IMR-90 (cell line): ENCODE data around the gene OAF. TPM values are rescaled to one million over a fixed set of nuclear protein-coding genes. Genes with fewer than 3 reads are reported as not detected.

Experiments used
- ATAC-seq: fragments of 200-7000 bp; cut with Tn5 transposase; 2 replicates; pipeline ENCODE4 v1.9.1; 2020; ENCODE audit warnings: low read depth, mild to moderate bottlenecking, moderate library complexity
- BruUV-seq: library from RNA; stranded (reverse); fragments of 400-500 nt; replicated peaks from 2 replicates; lab custom pipeline; 2021; lab: Mats Ljungman, UMichigan
- CTCF ChIA-PET: fragments of 300-600 bp; formaldehyde crosslinking; extraction: SDS; loops from one replicate; lab custom pipeline; 2021; ENCODE audit warnings: antibody characterized with exemption; lab: Yijun Ruan, JAX
- POLR2A ChIA-PET: fragments of 300-600 bp; sonication (Branson Sonifier 250); formaldehyde crosslinking; loops from one replicate; lab custom pipeline; 2022; ENCODE audit warnings: antibody characterized with exemption; ENCODE audit not compliant: unreplicated experiment; lab: Charles Lee
- DNase-seq: peaks from one replicate; pipeline ENCODE4 v3.0.0; 2013
- H2AFZ ChIP-seq: replicated peaks from 2 replicates; pipeline ENCODE3; 2013; ENCODE audit warnings: low read length, mild to moderate bottlenecking; ENCODE audit not compliant: poor library complexity
- H2AK5ac ChIP-seq: 2 replicates; pipeline ENCODE4 v1.6.1; 2013; ENCODE audit warnings: low read depth, low read length, inconsistent platforms
- H2AK9ac ChIP-seq: replicated peaks from 2 replicates; pipeline ENCODE3; 2013; ENCODE audit warnings: mild to moderate bottlenecking, low read depth, low read length, moderate library complexity; ENCODE audit not compliant: poor library complexity
- H2BK120ac ChIP-seq: 2 replicates; pipeline ENCODE4 v1.6.1; 2013; ENCODE audit warnings: low read depth, low read length, inconsistent platforms
- H2BK15ac ChIP-seq: 3 replicates; pipeline ENCODE4 v1.6.1; 2013; ENCODE audit warnings: low read depth, low read length, inconsistent platforms
- H2BK20ac ChIP-seq: 2 replicates; pipeline ENCODE4 v1.6.1; 2013; ENCODE audit warnings: low read depth, mild to moderate bottlenecking, inconsistent platforms, low read length, moderate library complexity
- H2BK5ac ChIP-seq: 2 replicates; pipeline ENCODE4 v1.6.1; 2013; ENCODE audit warnings: mild to moderate bottlenecking, low read depth, low read length, inconsistent platforms; ENCODE audit not compliant: poor library complexity, severe bottlenecking
- H3K14ac ChIP-seq: replicated peaks from 2 replicates; pipeline ENCODE4 v1.6.1; 2013; ENCODE audit warnings: low read depth, low read length, inconsistent platforms
- H3K18ac ChIP-seq: 2 replicates; pipeline ENCODE4 v1.6.1; 2013; ENCODE audit warnings: low read depth, low read length, control low read depth
- H3K23ac ChIP-seq: 2 replicates; pipeline ENCODE4 v1.6.1; 2013; ENCODE audit warnings: low read depth, low read length, inconsistent platforms
- H3K27ac ChIP-seq: 2 replicates; pipeline ENCODE4 v1.5.1; 2013; ENCODE audit warnings: mild to moderate bottlenecking, control low read depth, low read length; ENCODE audit not compliant: insufficient read depth
- H3K27me3 ChIP-seq: 2 replicates; pipeline ENCODE4 v1.6.1; 2013; ENCODE audit warnings: low read length; ENCODE audit not compliant: control insufficient read depth, insufficient read depth
- H3K36me3 ChIP-seq: 2 replicates; pipeline ENCODE4 v1.6.1; 2013; ENCODE audit warnings: low read length, mixed read lengths; ENCODE audit not compliant: control insufficient read depth, insufficient read depth
- H3K4ac ChIP-seq: 2 replicates; pipeline ENCODE4 v1.6.1; 2013; ENCODE audit warnings: low read depth, low read length, inconsistent platforms
- H3K4me1 ChIP-seq: 2 replicates; pipeline ENCODE4 v1.6.1; 2013; ENCODE audit warnings: low read length, mixed read lengths; ENCODE audit not compliant: control insufficient read depth, insufficient read depth
- H3K4me2 ChIP-seq: 2 replicates; pipeline ENCODE4 v1.6.1; 2013; ENCODE audit warnings: low read depth, mild to moderate bottlenecking, control low read depth, low read length, moderate library complexity
- H3K4me3 ChIP-seq: 2 replicates; pipeline ENCODE4 v1.5.1; 2013; ENCODE audit warnings: low read depth, mild to moderate bottlenecking, control low read depth, low read length, moderate library complexity; ENCODE audit not compliant: insufficient read depth
- H3K56ac ChIP-seq: 2 replicates; pipeline ENCODE4 v1.6.1; 2013; ENCODE audit warnings: low read length, inconsistent platforms; ENCODE audit not compliant: insufficient read depth; ENCODE audit errors: extremely low read depth
- H3K79me1 ChIP-seq, 2 experiments: 2 replicates each; pipeline ENCODE4 v1.6.1; 2013; ENCODE audit warnings: low read length in 2 of 2, inconsistent platforms in 1 of 2, low read depth in 1 of 2
- H3K9ac ChIP-seq: 2 replicates; pipeline ENCODE4 v1.6.1; 2013; ENCODE audit warnings: low read depth, low read length, control low read depth
- H3K9me1 ChIP-seq: 2 replicates; pipeline ENCODE4 v1.6.1; 2013; ENCODE audit warnings: low read length, inconsistent platforms; ENCODE audit not compliant: insufficient read depth
- H3K9me3 ChIP-seq: 2 replicates; pipeline ENCODE4 v1.6.1; 2013; ENCODE audit warnings: low read length; ENCODE audit not compliant: control insufficient read depth, insufficient read depth
- H4K20me1 ChIP-seq: 2 replicates; pipeline ENCODE4 v1.6.1; 2013; ENCODE audit warnings: low read length, inconsistent platforms; ENCODE audit not compliant: insufficient read depth
- H4K5ac ChIP-seq: 2 replicates; pipeline ENCODE4 v1.6.1; 2013; ENCODE audit warnings: mild to moderate bottlenecking, low read depth, low read length, control low read depth
- H4K8ac ChIP-seq, 2 experiments: 2 replicates each; pipeline ENCODE4 v1.6.1; 2013; ENCODE audit warnings: low read depth in 2 of 2, low read length in 2 of 2, control low read depth in 1 of 2, inconsistent platforms in 1 of 2
- H4K91ac ChIP-seq: 2 replicates; pipeline ENCODE4 v1.6.1; 2013; ENCODE audit warnings: low read depth, low read length, inconsistent platforms; ENCODE audit not compliant: insufficient read depth
- POLR2A ChIP-seq: IDR thresholded peaks from 2 replicates; pipeline ENCODE4 v1.6.1; 2012; ENCODE audit warnings: mild to moderate bottlenecking, low read depth, low read length
- WGBS, 2 experiments: methylation state at CpG; one replicate each; pipeline versions ENCODE4 v1.1.5 to v1.1.7; 2013; ENCODE audit warnings: missing lambda C conversion rate in 2 of 2; ENCODE audit not compliant: insufficient read length in 1 of 2; ENCODE audit errors: extremely low coverage in 2 of 2; 5-methylcytosine and 5-hydroxymethylcytosine counted together
- dilution Hi-C: fragments of 300-500 bp; cut with HindIII; formaldehyde crosslinking; loops from one replicate; pipeline ENCODE4 v1.14.3; 2018; ENCODE audit warnings: low sequenced_read_pairs; ENCODE audit not compliant: unreplicated experiment
- in situ Hi-C: fragments of 300-500 bp; cut with MboI; formaldehyde crosslinking; loops from 3 replicates; pipeline ENCODE4 v1.14.3; 2019; ENCODE audit warnings: low sequenced_read_pairs, inconsistent platforms, mixed read lengths
- intact Hi-C: fragments of 100-400 bp; cut with micrococcal nuclease; formaldehyde crosslinking; loops from 2 replicates; pipeline ENCODE4 v1.10.0; 2022
- polyA plus RNA-seq, 3 experiments: library from polyadenylated mRNA; depleted of rRNA; stranded (reverse); fragments of >200 nt; gene quantifications; 2 replicates each; pipeline ENCODE4 v1.2.3, GENCODE V29; 2012; ENCODE audit warnings: low replicate concordance in 1 of 3
- total RNA-seq: library from RNA; depleted of rRNA; stranded (reverse); fragments of >200 nt; gene quantifications from 2 replicates; pipeline ENCODE4 v1.2.3, GENCODE V29; 2012
- TF ChIP-seq, protein P1 (sequence below): fragments of 150-350 bp; IDR thresholded peaks from 2 replicates; pipeline ENCODE4 v1.6.1; 2017; ENCODE audit warnings: mild to moderate bottlenecking, antibody characterized with exemption, low read length, low read depth

The OAF gene
- total and polyA plus RNA-seq, 2 of the 4 experiments (the other 2 are of a cell fraction): 9.9 to 42.0 TPM

DNA sequence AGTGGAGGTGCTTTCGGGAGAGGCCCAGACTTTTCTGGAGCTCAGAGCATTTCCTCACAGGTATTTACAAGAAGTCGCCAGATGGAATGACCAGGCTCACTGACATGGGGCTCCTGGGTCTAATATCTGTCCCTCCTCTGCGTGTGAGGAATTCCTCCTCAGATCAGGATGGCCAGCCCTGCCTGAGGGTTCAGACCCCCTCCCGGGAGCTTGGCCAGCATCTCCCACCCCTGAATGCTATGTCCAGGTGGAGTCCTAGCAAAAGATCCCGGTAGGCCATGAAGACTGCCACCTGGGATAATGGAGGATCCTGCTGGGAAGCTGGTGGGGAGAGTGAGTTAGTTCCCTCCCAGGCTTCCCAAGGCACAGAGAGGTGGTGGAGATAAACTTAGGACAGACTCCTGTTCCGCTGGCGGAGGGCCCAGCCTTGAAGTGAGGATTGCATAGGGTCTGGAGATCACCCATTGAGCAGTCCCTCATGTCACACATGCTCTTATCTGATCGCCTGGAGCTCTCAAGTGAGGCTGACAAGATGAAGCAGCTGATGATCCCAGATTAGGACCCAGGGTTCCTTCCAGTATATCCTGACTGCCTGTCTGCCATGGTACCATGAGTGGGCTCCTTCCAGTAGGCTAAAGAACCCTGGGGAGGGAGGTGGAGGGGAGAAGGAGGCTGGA is 5.7 kb downstream of the OAF start:
- POLR2A ChIA-PET: no interaction called here
- ATAC-seq: no peak
- peaks cover 30% of the 10 kb centered on the region for H3K4me1 ChIP-seq
- no peak overlapping the region for H3K27ac ChIP-seq
- no peaks in the 10 kb centered on the region for H3K9me3 ChIP-seq
- TF ChIP-seq, protein P1, sequence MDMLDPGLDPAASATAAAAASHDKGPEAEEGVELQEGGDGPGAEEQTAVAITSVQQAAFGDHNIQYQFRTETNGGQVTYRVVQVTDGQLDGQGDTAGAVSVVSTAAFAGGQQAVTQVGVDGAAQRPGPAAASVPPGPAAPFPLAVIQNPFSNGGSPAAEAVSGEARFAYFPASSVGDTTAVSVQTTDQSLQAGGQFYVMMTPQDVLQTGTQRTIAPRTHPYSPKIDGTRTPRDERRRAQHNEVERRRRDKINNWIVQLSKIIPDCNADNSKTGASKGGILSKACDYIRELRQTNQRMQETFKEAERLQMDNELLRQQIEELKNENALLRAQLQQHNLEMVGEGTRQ: no peak
- TF ChIP-seq POLR2A: no peak
- in situ Hi-C loops: no loop called here
- WGBS, 2 experiments: no CpG with 5 or more reads among the region's 8 CpGs
- H2BK120ac ChIP-seq: no peak overlapping the region
- H2AK5ac ChIP-seq: peak overlapping the region; percentile 41; the same call in 1 of the 2 replicates
- BruUV-seq: no TSS peak
- dilution Hi-C loops: no loop called here
- no peak overlapping the region for H4K8ac ChIP-seq
- no peak overlapping the region; the same call in 1 of the 2 replicates for H2BK20ac ChIP-seq
- no peak overlapping the region for H3K23ac ChIP-seq
- H2AK9ac ChIP-seq: no peak overlapping the region
- intact Hi-C loops: no loop called here
- H3K4ac ChIP-seq: no peak overlapping the region
- H2BK5ac ChIP-seq: no peak overlapping the region
- H3K56ac ChIP-seq: no peak overlapping the region
- no peaks in the 10 kb centered on the region for H3K27me3 ChIP-seq
- no peak overlapping the region for H3K4me2 ChIP-seq
- peaks cover 23 to 82% of the 10 kb centered on the region in 2 experiments for H3K79me1 ChIP-seq
- H4K91ac ChIP-seq: peak overlapping the region; percentile 10; the same call in 1 of the 2 replicates
- peaks cover 19% of the 10 kb centered on the region for H4K20me1 ChIP-seq
- no peak overlapping the region for H2AFZ ChIP-seq
- no peak overlapping the region for H3K18ac ChIP-seq
- H3K36me3 ChIP-seq: no peaks in the 10 kb centered on the region
- no peak overlapping the region for H4K5ac ChIP-seq
- no peak for DNase-seq
- peaks cover 39% of the 10 kb centered on the region for H3K9me1 ChIP-seq
- H3K9ac ChIP-seq: no peak overlapping the region
- no peak overlapping the region for H3K14ac ChIP-seq
- no peak overlapping the region for H3K4me3 ChIP-seq
- H2BK15ac ChIP-seq: no peak overlapping the region
- CTCF ChIA-PET: interaction anchor here (0.6 kb wide), 1 partner anchor 88 kb away, joined by 3 read pairs; no protein-coding TSS in a partner anchor
